Loucy (cell line): ENCODE measurements around the gene CSF1.

Experiments
- H2AFZ ChIP-seq: fragments of 200-600 bp; sonication (generic); 2 replicates; pipeline ENCODE4 v1.6.0; 2016; ENCODE audit warnings: antibody characterized with exemption, mild to moderate bottlenecking, low read length, moderate library complexity
- H3F3A ChIP-seq: fragments of 200-600 bp; 2 replicates; pipeline ENCODE4 v1.6.0; 2016; ENCODE audit warnings: antibody characterized with exemption, low read depth, mild to moderate bottlenecking
- H3K27me3 ChIP-seq: fragments of 200-600 bp; sonication (generic); 2 replicates; pipeline ENCODE4 v1.6.1; 2014; ENCODE audit warnings: low read length, mild to moderate bottlenecking; ENCODE audit not compliant: insufficient read depth, poor library complexity, severe bottlenecking
- H3K36me3 ChIP-seq: fragments of 200-600 bp; sonication (generic); 2 replicates; pipeline ENCODE4 v1.6.1; 2016; ENCODE audit warnings: low read length; ENCODE audit not compliant: insufficient read depth
- H3K4me1 ChIP-seq: fragments of 200-600 bp; sonication (generic); 2 replicates; pipeline ENCODE4 v1.5.1; 2014; ENCODE audit warnings: low read length, mild to moderate bottlenecking; ENCODE audit not compliant: insufficient read depth, poor library complexity, severe bottlenecking
- H3K4me2 ChIP-seq: fragments of 200-600 bp; sonication (generic); 2 replicates; pipeline ENCODE4 v1.6.0; 2014; ENCODE audit warnings: antibody characterized with exemption, low read length, low read depth, mild to moderate bottlenecking; ENCODE audit not compliant: poor library complexity, severe bottlenecking
- H3K4me3 ChIP-seq: fragments of 200-600 bp; sonication (generic); 2 replicates; pipeline ENCODE4 v1.5.1; 2014; ENCODE audit warnings: low read length, mild to moderate bottlenecking, mixed read lengths; ENCODE audit not compliant: poor library complexity, severe bottlenecking
- H3K79me2 ChIP-seq: fragments of 200-600 bp; sonication (generic); 2 replicates; pipeline ENCODE4 v1.6.1; 2014; ENCODE audit warnings: low read length; ENCODE audit not compliant: insufficient read depth
- H3K9ac ChIP-seq: fragments of 200-600 bp; sonication (generic); 2 replicates; pipeline ENCODE4 v1.6.0; 2014; ENCODE audit warnings: mild to moderate bottlenecking, low read depth, low read length, moderate library complexity; ENCODE audit not compliant: poor library complexity, severe bottlenecking
- H3K9me2 ChIP-seq: fragments of 200-600 bp; sonication (generic); replicated peaks from 2 replicates; pipeline ENCODE4 v1.6.1; 2016; ENCODE audit warnings: low read depth, low read length, mixed read lengths
- H3K9me3 ChIP-seq: fragments of 200-600 bp; sonication (generic); 2 replicates; pipeline ENCODE4 v1.6.1; 2014; ENCODE audit warnings: mild to moderate bottlenecking, antibody characterized with exemption, low read length, low read depth; ENCODE audit not compliant: insufficient read depth
- H4K20me1 ChIP-seq: fragments of 200-600 bp; sonication (generic); 2 replicates; pipeline ENCODE4 v1.6.0; 2014; ENCODE audit warnings: antibody characterized with exemption, low read length, mild to moderate bottlenecking; ENCODE audit not compliant: insufficient read depth, poor library complexity, severe bottlenecking
- CTCF ChIP-seq: fragments of 200-600 bp; sonication (generic); conservative IDR thresholded peaks from 2 replicates; pipeline ENCODE4 v1.5.1; 2014; ENCODE audit warnings: mild to moderate bottlenecking, antibody characterized with exemption, low read length
- EZH2phosphoT487 ChIP-seq: fragments of 200-600 bp; IDR thresholded peaks from 2 replicates; pipeline ENCODE4 v1.6.1; 2018; ENCODE audit warnings: antibody characterized with exemption, mild to moderate bottlenecking, moderate library complexity, borderline replicate concordance

Gene CSF1

GRCh38 chr1:109946511-109946910 is 35.9 kb downstream of the CSF1 start:
- Histone ChIP-seq H3K9me3 (no peaks in the 10 kb centered on the region), H4K20me1 (no peaks in the 10 kb centered on the region), H2AFZ (0 out of 2 replicates have a peak overlapping the region, but pooled peaks have one; percentile 16), H3K4me3 (no peak overlapping the region), H3K9ac (no peak overlapping the region), H3F3A (peaks cover 3% of the 10 kb centered on the region; the same call in 1 of the 2 replicates), H3K36me3 (no peaks in the 10 kb centered on the region), H3K27me3 (no peaks in the 10 kb centered on the region), H3K4me2 (no peak overlapping the region), H3K4me1 (peaks cover 15% of the 10 kb centered on the region), H3K9me2 (no peaks in the 10 kb centered on the region), H3K79me2 (no peaks in the 10 kb centered on the region)
- no peak for TF ChIP-seq EZH2phosphoT487
- TF ChIP-seq CTCF = no peak

GRCh38 chr1:109947582-109948284 is 37.1 kb downstream of the CSF1 start:
- peaks cover 3% of the 10 kb centered on the region; the same call in 1 of the 2 replicates for H3F3A ChIP-seq
- no peak overlapping the region for H3K4me2 ChIP-seq
- no peak overlapping the region for H3K4me3 ChIP-seq
- TF ChIP-seq EZH2phosphoT487 (no peak), CTCF (no peak)
- H4K20me1 ChIP-seq = no peaks in the 10 kb centered on the region
- no peak overlapping the region for H3K9ac ChIP-seq
- H3K27me3 ChIP-seq = no peaks in the 10 kb centered on the region
- peaks cover 15% of the 10 kb centered on the region for H3K4me1 ChIP-seq
- no peak overlapping the region for H2AFZ ChIP-seq
- H3K9me2 ChIP-seq = no peaks in the 10 kb centered on the region
- no peaks in the 10 kb centered on the region for H3K36me3 ChIP-seq
- no peaks in the 10 kb centered on the region for H3K79me2 ChIP-seq
- no peaks in the 10 kb centered on the region for H3K9me3 ChIP-seq

- no peak overlapping the region for H3K9ac ChIP-seq
- no peaks in the 10 kb centered on the region for H3K9me2 ChIP-seq
- H3K4me1 ChIP-seq = peaks cover 15% of the 10 kb centered on the region
- H3F3A ChIP-seq = peaks cover 3% of the 10 kb centered on the region; the same call in 1 of the 2 replicates
- TF ChIP-seq CTCF = no peak
- no peak for TF ChIP-seq EZH2phosphoT487
- H3K4me3 ChIP-seq = no peak overlapping the region
- no peaks in the 10 kb centered on the region for H3K9me3 ChIP-seq
- no peaks in the 10 kb centered on the region for H4K20me1 ChIP-seq
- H2AFZ ChIP-seq = no peak overlapping the region
- no peaks in the 10 kb centered on the region for H3K36me3 ChIP-seq
- H3K4me2 ChIP-seq = no peak overlapping the region
- H3K79me2 ChIP-seq = no peaks in the 10 kb centered on the region
- no peaks in the 10 kb centered on the region for H3K27me3 ChIP-seq
Measured at GRCh38 chr1:109948285-109948630, 37.6 kb downstream of the CSF1 start.
